ENCODE results near the gene SPTB. TPM values are rescaled to one million over a fixed set of nuclear protein-coding genes. Genes with fewer than 3 reads are reported as not detected.

SPTB gene
- polyA plus RNA-seq, 1 experiment, result 0.01 TPM

- H3K9me3 ChIP-seq (ENCODE audit: control insufficient read depth, insufficient read depth, low read length), result no peaks in the 10 kb centered on the region; the same call in 1 of the 2 replicates
- no peak for DNase-seq (ENCODE audit: low read depth, low spot score)
- CTCF ChIA-PET, result interaction anchor here (1.1 to 5.2 kb wide), 3 partner anchors 11 to 57 kb away, joined by 3 to 43 read pairs (median 15); no protein-coding TSS in a partner anchor
- no peak overlapping the region for H3K27ac ChIP-seq (ENCODE audit: low read depth, low read length)
- TF ChIP-seq, protein P1, sequence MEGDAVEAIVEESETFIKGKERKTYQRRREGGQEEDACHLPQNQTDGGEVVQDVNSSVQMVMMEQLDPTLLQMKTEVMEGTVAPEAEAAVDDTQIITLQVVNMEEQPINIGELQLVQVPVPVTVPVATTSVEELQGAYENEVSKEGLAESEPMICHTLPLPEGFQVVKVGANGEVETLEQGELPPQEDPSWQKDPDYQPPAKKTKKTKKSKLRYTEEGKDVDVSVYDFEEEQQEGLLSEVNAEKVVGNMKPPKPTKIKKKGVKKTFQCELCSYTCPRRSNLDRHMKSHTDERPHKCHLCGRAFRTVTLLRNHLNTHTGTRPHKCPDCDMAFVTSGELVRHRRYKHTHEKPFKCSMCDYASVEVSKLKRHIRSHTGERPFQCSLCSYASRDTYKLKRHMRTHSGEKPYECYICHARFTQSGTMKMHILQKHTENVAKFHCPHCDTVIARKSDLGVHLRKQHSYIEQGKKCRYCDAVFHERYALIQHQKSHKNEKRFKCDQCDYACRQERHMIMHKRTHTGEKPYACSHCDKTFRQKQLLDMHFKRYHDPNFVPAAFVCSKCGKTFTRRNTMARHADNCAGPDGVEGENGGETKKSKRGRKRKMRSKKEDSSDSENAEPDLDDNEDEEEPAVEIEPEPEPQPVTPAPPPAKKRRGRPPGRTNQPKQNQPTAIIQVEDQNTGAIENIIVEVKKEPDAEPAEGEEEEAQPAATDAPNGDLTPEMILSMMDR (IDR thresholded peaks at IDR 0.05; ENCODE audit: low read depth, low read length), result no peak
- H3K4me3 ChIP-seq (ENCODE audit: low read depth, low read length), result peak overlapping the region; percentile 29; the same call in 1 of the 2 replicates
- POLR2A ChIA-PET, result no interaction called here
- H3K27me3 ChIP-seq (ENCODE audit: control insufficient read depth, insufficient read depth, low read length), result peaks cover 79% of the 10 kb centered on the region
Observed at GRCh38 chr14:64880221-64881121, 764 bp upstream of the SPTB start.

GRCh38 chr14:64878837-64879634 is 671 bp downstream of the SPTB start:
- TF ChIP-seq, protein P1 (IDR thresholded peaks at IDR 0.05; ENCODE audit: low read depth, low read length), result no peak
- Histone ChIP-seq H3K4me3 (ENCODE audit: low read depth, low read length) (no peak overlapping the region), H3K27me3 (ENCODE audit: control insufficient read depth, insufficient read depth, low read length) (peaks cover 78% of the 10 kb centered on the region), H3K27ac (ENCODE audit: low read depth, low read length) (no peak overlapping the region), H3K9me3 (ENCODE audit: control insufficient read depth, insufficient read depth, low read length) (no peaks in the 10 kb centered on the region; the same call in 1 of the 2 replicates)
- CTCF ChIA-PET, result interaction anchor here (0.7 to 5.2 kb wide), 4 partner anchors 12 to 55 kb away, joined by 3 to 43 read pairs (median 4); no protein-coding TSS in a partner anchor
- DNase-seq (ENCODE audit: low read depth, low spot score), result no peak
- POLR2A ChIA-PET, result no interaction called here

DNA sequence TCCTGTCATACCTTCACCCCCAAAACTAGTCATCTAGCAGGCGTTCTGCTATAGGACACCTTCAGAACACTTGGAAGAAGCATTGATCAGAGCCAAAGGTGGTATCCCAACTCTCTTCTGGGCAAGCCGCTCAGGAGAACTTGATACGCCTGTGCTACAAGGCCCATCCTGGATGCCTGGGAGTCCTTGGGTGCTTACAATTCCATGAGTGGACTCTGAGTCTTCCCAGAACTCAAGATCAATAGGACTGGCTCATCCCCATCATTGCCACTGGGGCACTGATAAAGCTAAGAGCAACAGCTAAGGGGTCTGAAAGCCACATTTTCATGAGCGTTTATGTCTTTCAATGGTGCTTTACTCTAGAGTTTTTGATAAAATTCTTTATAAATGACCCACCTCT is 1.9 kb downstream of the SPTB start:
- Histone ChIP-seq H3K27me3 (ENCODE audit: control insufficient read depth, insufficient read depth, low read length) (peaks cover 77% of the 10 kb centered on the region), H3K27ac (ENCODE audit: low read depth, low read length) (no peak overlapping the region), H3K9me3 (ENCODE audit: control insufficient read depth, insufficient read depth, low read length) (no peaks in the 10 kb centered on the region; the same call in 1 of the 2 replicates), H3K4me3 (ENCODE audit: low read depth, low read length) (no peak overlapping the region)
- TF ChIP-seq, protein P1 (IDR thresholded peaks at IDR 0.05; ENCODE audit: low read depth, low read length), result no peak
- no peak for DNase-seq (ENCODE audit: low read depth, low spot score)
- ChIA-PET CTCF (interaction anchor here (0.9 kb wide), 1 partner anchor 14 kb away, joined by 4 read pairs; no protein-coding TSS in a partner anchor), POLR2A (no interaction called here)

GRCh38 chr14:64875350-64875749 is 4.4 kb downstream of the SPTB start:
- H3K4me3 ChIP-seq (ENCODE audit: low read depth, low read length), result no peak overlapping the region
- DNase-seq (ENCODE audit: low read depth, low spot score), result no peak
- peaks cover 5% of the 10 kb centered on the region for H3K9me3 ChIP-seq (ENCODE audit: control insufficient read depth, insufficient read depth, low read length)
- TF ChIP-seq, protein P1 (IDR thresholded peaks at IDR 0.05; ENCODE audit: low read depth, low read length), result no peak
- POLR2A ChIA-PET, result no interaction called here
- H3K27ac ChIP-seq (ENCODE audit: low read depth, low read length), result no peak overlapping the region
- CTCF ChIA-PET, result no interaction called here
- peaks cover 55% of the 10 kb centered on the region for H3K27me3 ChIP-seq (ENCODE audit: control insufficient read depth, insufficient read depth, low read length)

All from AG04450 (cell line).